Transverse colon (tissue), 4 donors: ENCODE measurements around the gene APBA3. TPM values are rescaled to one million over a fixed set of nuclear protein-coding genes. Genes with fewer than 3 reads are reported as not detected.

Experiments
- DNase-seq: peaks from one replicate; pipeline ENCODE4 v3.0.0-alpha.2; 2019
- H3K27ac ChIP-seq, 4 donors: fragments of 200-600 bp; sonication (generic); 2 replicates each; pipeline ENCODE4 v1.5.1; 2016 to 2018; ENCODE audit warnings: inconsistent platforms in 4 of 4
- H3K27me3 ChIP-seq: fragments of 200-600 bp; sonication (generic); 2 replicates; pipeline ENCODE4 v1.5.1; 2017; ENCODE audit warnings: inconsistent platforms
- H3K36me3 ChIP-seq, 4 donors: fragments of 200-600 bp; sonication (generic); 2 replicates each; pipeline ENCODE4 v1.5.1; 2017 to 2019; ENCODE audit warnings: inconsistent platforms in 4 of 4
- H3K4me1 ChIP-seq, 4 donors: fragments of 200-600 bp; sonication (generic); 2 replicates each; pipeline ENCODE4 v1.5.1; 2017 to 2020; ENCODE audit warnings: inconsistent platforms in 4 of 4
- H3K4me3 ChIP-seq, 4 donors: fragments of 200-600 bp; sonication (generic); 1 replicate in 1 of 4; 2 replicates in 3 of 4; pipeline versions ENCODE4 v1.5.1 to v1.6.1; 2017 to 2019; ENCODE audit warnings: inconsistent platforms in 4 of 4
- H3K9me3 ChIP-seq, 2 donors: fragments of 200-600 bp; sonication (generic); 2 replicates each; pipeline ENCODE4 v1.5.1; 2017 to 2019; ENCODE audit warnings: inconsistent platforms in 2 of 2
- EP300 ChIP-seq: sonication (generic); formaldehyde crosslinking; IDR thresholded peaks from one replicate; pipeline ENCODE4 v1.6.1; 2017; ENCODE audit warnings: antibody characterized with exemption, low read depth
- POLR2A ChIP-seq: fragments of 450-650 bp; IDR thresholded peaks from one replicate; pipeline ENCODE4 v1.6.1; 2016; ENCODE audit warnings: antibody characterized with exemption, mild to moderate bottlenecking, moderate library complexity
- POLR2AphosphoS5 ChIP-seq, 3 donors: sonication (generic); formaldehyde crosslinking; IDR thresholded peaks; one replicate each; pipeline ENCODE4 v1.6.1; 2016; ENCODE audit warnings: antibody characterized with exemption in 3 of 3
- WGBS, 2 donors: methylation state at CpG; one replicate each; pipeline ENCODE4 v1.1.5; 2018; ENCODE audit warnings: low coverage in 1 of 2; 5-methylcytosine and 5-hydroxymethylcytosine counted together
- in situ Hi-C, 4 donors: fragments of 200-750 bp; cut with MboI; loops; one replicate each; pipeline versions ENCODE4 v1.15.0 to v1.15.1; 2017; ENCODE audit warnings: low sequenced_read_pairs in 3 of 4, low pct_ligation_motif_present in 1 of 4, low pct_unique_long_range_greater_than_20kb in 1 of 4
- intact Hi-C: fragments of 100-400 bp; cut with DNase I; formaldehyde crosslinking; loops from one replicate; pipeline ENCODE4 v1.15.1; 2023; ENCODE audit warnings: low total_unique reads
- total RNA-seq, 4 donors: library from RNA; depleted of rRNA; stranded (reverse); fragments of >200 nt; gene quantifications; one replicate each; pipeline ENCODE4 v1.1.0, GENCODE V29; 2016
- TF ChIP-seq, protein P1 (sequence below), 5 experiments: fragments of 200-600 bp in 3 of 5; fragments of 450-650 bp in 2 of 5; sonication (generic) in 3 of 5; IDR thresholded peaks; 1 replicate in 2 of 5; 2 replicates in 3 of 5; pipeline ENCODE4 v1.5.1; 2016 to 2017; ENCODE audit warnings: antibody characterized with exemption in 5 of 5, inconsistent platforms in 3 of 5, mild to moderate bottlenecking in 2 of 5, moderate library complexity in 1 of 5

APBA3 gene
- total RNA-seq, 4 donors from 2014 or later: 24.0 to 284 (median 95.7) TPM

DNA sequence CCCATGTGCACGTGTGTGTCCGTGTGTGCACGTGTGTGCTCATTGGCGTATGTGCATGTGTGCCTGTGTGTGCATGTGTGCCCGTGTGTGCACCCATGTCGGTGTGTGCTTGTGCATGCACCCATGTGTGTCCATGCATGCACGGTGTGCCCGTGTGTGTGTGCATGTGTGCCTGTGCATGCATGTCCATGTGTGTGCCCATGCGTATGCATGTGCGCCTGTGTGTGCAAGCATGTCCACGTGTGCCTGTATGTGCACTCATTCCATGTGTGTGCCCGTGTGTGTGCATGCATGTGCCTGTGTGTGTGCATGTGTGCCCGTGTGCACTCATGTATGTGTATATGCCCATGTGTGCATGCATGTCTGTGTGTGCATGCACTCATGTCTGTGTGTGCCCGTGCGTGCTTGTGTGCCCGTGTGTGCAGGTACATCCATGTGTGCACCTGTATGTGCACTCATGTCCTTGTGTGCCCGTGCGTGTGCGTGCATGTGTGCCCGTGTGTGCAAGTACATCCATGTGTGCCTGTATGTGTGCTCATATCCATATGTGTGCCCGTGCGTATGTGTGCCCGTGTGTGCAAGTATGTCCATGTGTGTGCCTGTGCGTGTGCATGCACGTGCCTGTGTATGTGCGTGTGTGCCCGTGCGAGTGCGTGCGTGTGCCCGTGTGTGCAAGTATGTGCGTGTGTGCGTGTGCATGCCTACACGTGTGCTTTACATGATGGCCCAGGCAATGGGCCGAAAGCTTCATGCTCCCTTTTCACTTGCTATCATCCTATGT lies 46.3 kb upstream of the APBA3 start:
- Histone ChIP-seq H3K9me3 (no peaks in the 10 kb centered on the region), H3K4me1 (peaks cover 0 to 2% (median 0%) of the 10 kb centered on the region in 4 donors), H3K36me3 (no peaks in the 10 kb centered on the region), H3K4me3 (no peak overlapping the region), H3K27ac (no peak overlapping the region), H3K27me3 (no peaks in the 10 kb centered on the region)
- intact Hi-C loops: no loop called here
- DNase-seq: no peak
- TF ChIP-seq POLR2A: no peak
- TF ChIP-seq POLR2AphosphoS5 (IDR thresholded peaks at IDR 0.05): no peak
- TF ChIP-seq EP300: no peak
- TF ChIP-seq, protein P1, sequence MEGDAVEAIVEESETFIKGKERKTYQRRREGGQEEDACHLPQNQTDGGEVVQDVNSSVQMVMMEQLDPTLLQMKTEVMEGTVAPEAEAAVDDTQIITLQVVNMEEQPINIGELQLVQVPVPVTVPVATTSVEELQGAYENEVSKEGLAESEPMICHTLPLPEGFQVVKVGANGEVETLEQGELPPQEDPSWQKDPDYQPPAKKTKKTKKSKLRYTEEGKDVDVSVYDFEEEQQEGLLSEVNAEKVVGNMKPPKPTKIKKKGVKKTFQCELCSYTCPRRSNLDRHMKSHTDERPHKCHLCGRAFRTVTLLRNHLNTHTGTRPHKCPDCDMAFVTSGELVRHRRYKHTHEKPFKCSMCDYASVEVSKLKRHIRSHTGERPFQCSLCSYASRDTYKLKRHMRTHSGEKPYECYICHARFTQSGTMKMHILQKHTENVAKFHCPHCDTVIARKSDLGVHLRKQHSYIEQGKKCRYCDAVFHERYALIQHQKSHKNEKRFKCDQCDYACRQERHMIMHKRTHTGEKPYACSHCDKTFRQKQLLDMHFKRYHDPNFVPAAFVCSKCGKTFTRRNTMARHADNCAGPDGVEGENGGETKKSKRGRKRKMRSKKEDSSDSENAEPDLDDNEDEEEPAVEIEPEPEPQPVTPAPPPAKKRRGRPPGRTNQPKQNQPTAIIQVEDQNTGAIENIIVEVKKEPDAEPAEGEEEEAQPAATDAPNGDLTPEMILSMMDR (IDR thresholded peaks at IDR 0.05): no peak
- in situ Hi-C loops: no loop called here
- WGBS, 2 donors: 91% methylated on average over 35 of the region's 35 CpGs; no CpG with 5 or more reads in 1 of the 2 donors

DNA sequence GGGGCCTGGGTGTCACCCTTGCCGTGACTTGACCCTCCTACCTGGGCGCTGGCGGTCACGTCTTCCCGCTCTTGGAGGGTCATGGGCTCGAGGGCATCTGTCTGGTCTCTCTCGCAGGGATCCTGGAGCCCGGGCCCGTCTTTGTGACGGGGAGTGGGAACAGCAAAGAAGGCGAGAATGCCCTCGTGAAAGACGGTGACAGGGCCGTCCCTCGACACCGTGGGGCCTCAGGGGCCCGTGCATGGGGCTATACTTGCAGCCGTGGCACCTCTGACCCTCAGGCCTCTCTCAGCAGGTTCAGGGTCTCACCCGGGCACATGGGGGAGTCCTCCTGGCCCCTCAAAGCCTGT lies 45.6 kb upstream of the APBA3 start:
- Histone ChIP-seq H3K4me3 (no peak overlapping the region), H3K4me1 (no peaks in the 10 kb centered on the region), H3K27ac (no peak overlapping the region), H3K9me3 (no peaks in the 10 kb centered on the region), H3K27me3 (peaks cover 6% of the 10 kb centered on the region), H3K36me3 (no peaks in the 10 kb centered on the region)
- WGBS, 2 donors: 71% methylated on average over 19 of the region's 19 CpGs; no CpG with 5 or more reads in 1 of the 2 donors
- intact Hi-C loops: no loop called here
- TF ChIP-seq, protein P1 (IDR thresholded peaks at IDR 0.05): no peak
- TF ChIP-seq POLR2AphosphoS5 (IDR thresholded peaks at IDR 0.05) (no peak), EP300 (no peak), POLR2A (no peak)
- in situ Hi-C loops: no loop called here
- no peak for DNase-seq

DNA sequence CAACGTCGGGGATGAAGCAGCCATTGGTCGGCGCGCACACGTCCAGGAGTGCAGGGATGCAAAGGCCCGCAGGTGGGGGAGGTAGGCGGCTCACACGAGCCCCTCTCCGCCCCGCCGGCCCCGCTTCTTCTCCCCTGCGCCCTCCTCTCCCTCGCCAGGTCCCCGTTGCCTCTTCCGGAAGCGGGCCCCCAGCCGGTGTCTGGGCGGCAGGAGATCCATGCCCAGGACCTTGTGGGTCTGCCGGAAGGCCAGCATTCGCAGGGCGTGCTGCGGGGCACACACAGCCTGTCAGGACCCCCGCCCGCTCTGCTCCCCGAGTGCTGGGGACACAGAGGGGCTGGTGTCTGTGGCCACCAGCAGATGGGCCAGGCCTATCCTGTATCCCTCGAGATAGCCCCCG lies 44.4 kb upstream of the APBA3 start:
- 87 to 93% methylated on average over 6 to 29 of the region's 29 CpGs for WGBS, 2 donors
- Histone ChIP-seq H3K4me1 (peaks cover 5 to 10% (median 8%) of the 10 kb centered on the region in 4 donors), H3K4me3 (no peak overlapping the region), H3K9me3 (no peaks in the 10 kb centered on the region), H3K27me3 (peaks cover 18% of the 10 kb centered on the region), H3K36me3 (no peaks in the 10 kb centered on the region), H3K27ac (no peak overlapping the region)
- TF ChIP-seq POLR2AphosphoS5 (IDR thresholded peaks at IDR 0.05) (no peak), EP300 (no peak), POLR2A (no peak)
- TF ChIP-seq, protein P1 (IDR thresholded peaks at IDR 0.05): no peak
- intact Hi-C loops: no loop called here
- no peak for DNase-seq
- in situ Hi-C loops: no loop called here

DNA sequence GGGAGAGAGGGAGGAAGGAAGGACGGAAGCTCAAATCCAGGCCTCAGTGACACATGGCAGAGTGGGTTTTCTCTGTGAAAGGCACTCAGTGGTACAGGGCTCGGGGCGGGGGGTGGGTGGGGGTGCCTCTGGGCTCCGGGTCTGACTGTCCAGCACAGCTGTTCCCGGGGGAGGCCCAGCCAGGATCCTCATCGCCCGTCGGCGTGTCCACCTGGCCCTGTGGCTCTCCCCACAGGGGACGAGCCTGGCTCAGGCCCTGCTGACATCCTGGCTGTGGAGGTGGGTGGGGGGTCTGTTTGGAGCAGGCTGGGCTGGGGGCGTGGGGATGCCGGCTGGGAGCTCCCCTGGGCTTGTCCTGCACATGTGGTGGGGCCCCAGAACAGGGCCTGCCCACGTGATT lies 42.9 kb upstream of the APBA3 start:
- Histone ChIP-seq H3K27me3 (peaks cover 32% of the 10 kb centered on the region), H3K36me3 (no peaks in the 10 kb centered on the region), H3K4me1 (peaks cover 5 to 12% (median 8%) of the 10 kb centered on the region in 4 donors), H3K9me3 (no peaks in the 10 kb centered on the region), H3K27ac (no peak overlapping the region), H3K4me3 (no peak overlapping the region)
- in situ Hi-C loops (no loop called here), intact Hi-C loops (no loop called here)
- DNase-seq: no peak
- TF ChIP-seq POLR2A (no peak), EP300 (no peak), POLR2AphosphoS5 (IDR thresholded peaks at IDR 0.05) (no peak)
- TF ChIP-seq, protein P1 (IDR thresholded peaks at IDR 0.05): no peak
- 62% methylated on average over 3 of the region's 13 CpGs; no CpG with 5 or more reads in 1 of the 2 donors for WGBS, 2 donors
